GM12873 (cell line): ENCODE measurements around the gene TOR4A.

Experiments
- TF ChIP-seq, protein P1 (sequence below): IDR thresholded peaks from 2 replicates; pipeline ENCODE4 v1.5.1; 2012; ENCODE audit warnings: low read depth, mild to moderate bottlenecking, moderate library complexity, low read length, control low read depth; ENCODE audit not compliant: insufficient read depth; ENCODE audit errors: missing control alignments

Gene TOR4A

DNA sequence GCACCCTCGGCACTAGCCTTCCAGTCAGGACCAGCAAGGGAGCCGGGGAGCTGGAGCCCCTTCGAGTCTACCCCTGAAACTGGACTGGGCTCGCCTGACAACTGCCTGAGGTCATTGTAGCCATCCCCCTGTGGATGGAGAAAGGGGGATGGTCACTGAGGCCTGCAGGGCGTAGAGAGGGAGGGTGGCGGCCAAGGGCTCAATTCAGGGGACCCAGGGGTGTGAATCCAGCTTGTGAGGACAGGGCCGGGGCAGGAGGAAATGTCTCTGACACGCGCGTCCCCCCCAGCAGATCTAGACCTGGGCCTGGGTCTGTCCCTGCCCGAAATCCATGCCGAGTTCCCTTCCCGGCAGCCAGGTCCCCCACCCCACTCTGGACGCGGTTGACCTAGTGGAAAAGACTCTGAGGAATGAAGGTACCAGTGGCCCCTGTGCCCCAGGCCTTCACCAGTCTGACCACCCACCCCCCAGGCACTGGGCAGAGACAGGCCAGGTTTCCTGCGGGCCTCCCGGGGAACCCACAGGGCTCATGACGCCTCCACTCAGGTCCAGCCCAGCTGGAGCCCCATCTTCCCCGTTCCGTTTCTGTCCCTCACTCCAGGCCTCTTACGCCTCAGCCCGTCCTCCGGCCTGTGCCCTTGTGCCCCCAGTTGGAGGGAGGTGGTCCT, 46.0 kb upstream of the TOR4A start:
- TF ChIP-seq, protein P1, sequence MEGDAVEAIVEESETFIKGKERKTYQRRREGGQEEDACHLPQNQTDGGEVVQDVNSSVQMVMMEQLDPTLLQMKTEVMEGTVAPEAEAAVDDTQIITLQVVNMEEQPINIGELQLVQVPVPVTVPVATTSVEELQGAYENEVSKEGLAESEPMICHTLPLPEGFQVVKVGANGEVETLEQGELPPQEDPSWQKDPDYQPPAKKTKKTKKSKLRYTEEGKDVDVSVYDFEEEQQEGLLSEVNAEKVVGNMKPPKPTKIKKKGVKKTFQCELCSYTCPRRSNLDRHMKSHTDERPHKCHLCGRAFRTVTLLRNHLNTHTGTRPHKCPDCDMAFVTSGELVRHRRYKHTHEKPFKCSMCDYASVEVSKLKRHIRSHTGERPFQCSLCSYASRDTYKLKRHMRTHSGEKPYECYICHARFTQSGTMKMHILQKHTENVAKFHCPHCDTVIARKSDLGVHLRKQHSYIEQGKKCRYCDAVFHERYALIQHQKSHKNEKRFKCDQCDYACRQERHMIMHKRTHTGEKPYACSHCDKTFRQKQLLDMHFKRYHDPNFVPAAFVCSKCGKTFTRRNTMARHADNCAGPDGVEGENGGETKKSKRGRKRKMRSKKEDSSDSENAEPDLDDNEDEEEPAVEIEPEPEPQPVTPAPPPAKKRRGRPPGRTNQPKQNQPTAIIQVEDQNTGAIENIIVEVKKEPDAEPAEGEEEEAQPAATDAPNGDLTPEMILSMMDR = no peak

DNA sequence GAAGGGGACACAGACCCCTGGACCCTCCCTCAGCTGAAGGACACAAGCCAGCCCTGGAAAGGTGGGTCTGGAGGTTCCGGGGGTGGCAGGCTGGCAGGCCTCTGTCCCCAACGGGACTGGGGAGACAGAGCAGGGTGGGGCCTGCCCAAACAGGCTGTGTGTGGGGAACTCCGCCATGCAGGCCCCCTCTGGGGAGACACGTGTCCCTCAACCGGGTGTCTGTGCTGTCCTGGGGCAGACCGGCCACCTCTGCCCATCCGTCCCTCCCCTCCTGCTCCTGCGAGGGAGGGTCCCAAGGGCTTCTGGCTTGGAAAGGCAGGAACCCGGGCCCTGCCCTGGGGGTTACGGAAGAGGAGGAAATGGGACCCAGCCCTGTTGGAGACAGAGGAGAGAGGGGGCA, 45.4 kb upstream of the TOR4A start:
- TF ChIP-seq, protein P1 = no peak

GRCh38 chr9:137232510-137232909, 45.0 kb upstream of the TOR4A start:
- TF ChIP-seq, protein P1 = no peak

GRCh38 chr9:137233143-137233980, 44.2 kb upstream of the TOR4A start:
- TF ChIP-seq, protein P1 = no peak

- TF ChIP-seq, protein P1 = no peak
Observed at GRCh38 chr9:137234055-137234697, 43.4 kb upstream of the TOR4A start.

DNA sequence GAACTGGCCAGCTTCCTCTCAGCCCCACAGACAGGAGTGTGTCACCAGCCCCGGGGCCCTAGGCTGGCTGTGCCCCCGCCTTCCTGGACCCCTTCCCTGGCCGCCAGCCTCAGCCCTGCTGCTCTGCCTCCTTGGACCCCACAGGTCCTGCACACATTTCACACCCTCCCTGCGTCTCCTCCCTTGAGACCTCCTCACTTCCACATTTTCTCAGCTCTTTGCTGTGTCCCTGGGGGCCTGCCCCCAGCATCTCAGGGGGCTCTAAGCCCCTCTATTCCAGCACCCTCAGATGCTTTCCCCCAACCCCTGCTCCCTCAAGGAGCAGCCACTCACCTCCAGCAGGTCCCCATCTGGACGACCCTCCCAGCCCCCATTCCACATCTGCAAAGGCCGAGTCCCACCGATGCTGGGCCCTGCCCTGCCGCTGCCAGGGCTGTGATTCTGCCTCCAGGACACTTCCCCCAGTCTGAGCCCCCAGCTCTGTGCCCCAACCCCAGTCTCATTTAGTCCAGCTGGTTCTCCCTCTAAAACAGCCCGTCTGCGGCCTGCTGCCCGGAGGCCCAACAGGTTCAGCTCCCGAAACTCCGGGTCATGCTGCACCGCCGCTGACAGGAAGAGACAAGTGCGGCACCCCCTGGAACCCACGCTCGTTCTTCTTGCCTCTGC, 42.6 kb upstream of the TOR4A start:
- TF ChIP-seq, protein P1 = no peak
